WTC11 (cell line): ENCODE measurements around the gene PHKG2. TPM values are rescaled to one million over a fixed set of nuclear protein-coding genes. Genes with fewer than 3 reads are reported as not detected.

ENCODE experiments used
- ATAC-seq: fragments of 200-7000 bp; cut with Tn5 transposase; 2 replicates; pipeline ENCODE4 v1.10.0; 2021; ENCODE audit warnings: mild to moderate bottlenecking, moderate library complexity
- CTCF ChIA-PET: fragments of 300-600 bp; sonication (Branson Sonifier 250); formaldehyde crosslinking; loops from one replicate; lab custom pipeline; 2021; ENCODE audit warnings: antibody characterized with exemption; lab: Charles Lee
- POLR2A ChIA-PET: fragments of 350-600 bp; sonication (Branson Sonifier 250); formaldehyde crosslinking; loops from one replicate; lab custom pipeline; 2021; ENCODE audit warnings: antibody characterized with exemption; lab: Charles Lee
- DNase-seq: peaks from one replicate; pipeline ENCODE4 v3.0.0; 2021; ENCODE audit warnings: low spot score
- H3K27ac Mint-ChIP-seq: 2 replicates; pipeline ENCODE4 v1.8.0; 2021; ENCODE audit warnings: mixed read lengths
- H3K27me3 Mint-ChIP-seq: 2 replicates; pipeline ENCODE4 v1.8.0; 2021; ENCODE audit warnings: low read depth, mild to moderate bottlenecking, moderate library complexity, mixed read lengths
- H3K36me3 Mint-ChIP-seq: 2 replicates; pipeline ENCODE4 v1.8.0; 2021; ENCODE audit warnings: mixed read lengths
- H3K4me1 Mint-ChIP-seq: 2 replicates; pipeline ENCODE4 v1.8.0; 2022; ENCODE audit warnings: mixed read lengths
- H3K4me3 Mint-ChIP-seq: 2 replicates; pipeline ENCODE4 v1.8.0; 2021; ENCODE audit warnings: mild to moderate bottlenecking, moderate library complexity, mixed read lengths
- H3K9me3 Mint-ChIP-seq: 2 replicates; pipeline ENCODE4 v1.8.0; 2021; ENCODE audit warnings: mixed read lengths
- ARID4B ChIP-seq: sonication (generic); formaldehyde crosslinking; IDR thresholded peaks from 2 replicates; pipeline ENCODE4 v1.8.0; 2023; ENCODE audit warnings: missing genetic modification reagents, mild to moderate bottlenecking, borderline replicate concordance
- CREM ChIP-seq: sonication (generic); formaldehyde crosslinking; IDR thresholded peaks from 2 replicates; pipeline ENCODE4 v1.8.1; 2022; ENCODE audit warnings: mild to moderate bottlenecking, missing genetic modification reagents, moderate library complexity
- E2F1 ChIP-seq: sonication (generic); formaldehyde crosslinking; IDR thresholded peaks from 2 replicates; pipeline ENCODE4 v1.8.0; 2022; ENCODE audit warnings: mild to moderate bottlenecking, missing genetic modification reagents
- EMX1 ChIP-seq: fragments of 250-450 bp; sonication (Bioruptor Pico); IDR thresholded peaks from 2 replicates; pipeline ENCODE4 v1.8.0; 2021; ENCODE audit warnings: mild to moderate bottlenecking
- ETV6 ChIP-seq: sonication (generic); formaldehyde crosslinking; IDR thresholded peaks from 2 replicates; pipeline ENCODE4 v1.8.1; 2022; ENCODE audit warnings: mild to moderate bottlenecking, missing genetic modification reagents
- FOXK1 ChIP-seq: sonication (generic); formaldehyde crosslinking; IDR thresholded peaks from 2 replicates; pipeline ENCODE4 v1.8.0; 2022; ENCODE audit warnings: mild to moderate bottlenecking, moderate library complexity, missing genetic modification reagents
- FOXP4 ChIP-seq: sonication (generic); formaldehyde crosslinking; IDR thresholded peaks from 2 replicates; pipeline ENCODE4 v1.8.0; 2022; ENCODE audit warnings: mild to moderate bottlenecking, missing genetic modification reagents
- GRHL2 ChIP-seq: fragments of 250-450 bp; sonication (Bioruptor Pico); IDR thresholded peaks from 2 replicates; pipeline ENCODE4 v1.8.0; 2022; ENCODE audit warnings: mild to moderate bottlenecking, moderate library complexity; ENCODE audit not compliant: insufficient replicate concordance, severe bottlenecking
- MAX ChIP-seq: sonication (generic); formaldehyde crosslinking; IDR thresholded peaks from 2 replicates; pipeline ENCODE4 v1.8.0; 2022; ENCODE audit warnings: mild to moderate bottlenecking, missing genetic modification reagents
- NR1H2 ChIP-seq: sonication (generic); formaldehyde crosslinking; IDR thresholded peaks from 2 replicates; pipeline ENCODE4 v1.9.0; 2021; ENCODE audit warnings: mild to moderate bottlenecking, moderate library complexity, missing genetic modification reagents
- RORB ChIP-seq: fragments of 250-450 bp; sonication (Bioruptor Pico); IDR thresholded peaks from 2 replicates; pipeline ENCODE4 v1.9.0; 2021; ENCODE audit warnings: mild to moderate bottlenecking
- SMAD4 ChIP-seq: sonication (generic); formaldehyde crosslinking; IDR thresholded peaks from 2 replicates; pipeline ENCODE4 v1.8.0; 2022; ENCODE audit warnings: mild to moderate bottlenecking, missing genetic modification reagents
- TP53 ChIP-seq: sonication (generic); formaldehyde crosslinking; IDR thresholded peaks from 2 replicates; pipeline ENCODE4 v1.8.1; 2023; ENCODE audit warnings: mild to moderate bottlenecking, missing genetic modification reagents
- ZNF121 ChIP-seq: sonication (generic); formaldehyde crosslinking; IDR thresholded peaks from 2 replicates; pipeline ENCODE4 v1.8.0; 2023; ENCODE audit warnings: missing genetic modification reagents
- ZNF416 ChIP-seq: fragments of 250-450 bp; sonication (Bioruptor Pico); IDR thresholded peaks from 2 replicates; pipeline ENCODE4 v1.9.0; 2021; ENCODE audit warnings: mild to moderate bottlenecking, inconsistent platforms
- total RNA-seq: library from RNA; stranded (reverse); gene quantifications from 3 replicates; pipeline ENCODE4 v1.2.3, GENCODE V29; 2021
- TF ChIP-seq, protein P1 (sequence below): sonication (generic); formaldehyde crosslinking; conservative IDR thresholded peaks from 2 replicates; pipeline ENCODE4 v1.8.1; 2023; ENCODE audit warnings: mild to moderate bottlenecking, low read depth, missing genetic modification reagents, moderate library complexity
- TF ChIP-seq, protein P2 (sequence below): sonication (generic); formaldehyde crosslinking; IDR thresholded peaks from 2 replicates; pipeline ENCODE4 v1.8.1; 2023; ENCODE audit warnings: mild to moderate bottlenecking, missing genetic modification reagents, moderate library complexity
- TF ChIP-seq, protein P3 (sequence below): sonication (generic); formaldehyde crosslinking; IDR thresholded peaks from 2 replicates; pipeline ENCODE4 v1.8.0; 2022; ENCODE audit warnings: mild to moderate bottlenecking, missing genetic modification reagents

The PHKG2 gene
- total RNA-seq, 1 experiment from 2014 or later = 50.5 TPM

DNA sequence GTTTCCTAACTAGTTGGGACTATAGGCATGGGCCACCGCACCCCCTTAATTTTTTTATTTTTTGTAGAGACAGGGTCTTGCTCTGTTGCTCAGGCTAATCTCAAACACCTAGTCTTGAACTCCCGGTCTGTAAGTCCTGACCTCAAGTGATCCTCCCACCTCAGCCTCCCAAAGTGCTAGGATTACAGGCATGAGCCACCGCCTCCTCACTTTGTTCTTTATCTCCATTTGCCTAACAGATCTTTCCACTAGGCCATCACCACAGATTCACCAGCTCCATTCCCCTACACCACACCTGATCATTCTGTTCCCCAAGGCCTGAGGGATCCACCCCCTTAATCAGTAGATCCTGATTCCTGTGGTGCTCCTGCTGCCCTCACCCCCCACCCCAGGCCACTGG is 46.4 kb downstream of the PHKG2 start (continued):
- TF ChIP-seq, protein P1, sequence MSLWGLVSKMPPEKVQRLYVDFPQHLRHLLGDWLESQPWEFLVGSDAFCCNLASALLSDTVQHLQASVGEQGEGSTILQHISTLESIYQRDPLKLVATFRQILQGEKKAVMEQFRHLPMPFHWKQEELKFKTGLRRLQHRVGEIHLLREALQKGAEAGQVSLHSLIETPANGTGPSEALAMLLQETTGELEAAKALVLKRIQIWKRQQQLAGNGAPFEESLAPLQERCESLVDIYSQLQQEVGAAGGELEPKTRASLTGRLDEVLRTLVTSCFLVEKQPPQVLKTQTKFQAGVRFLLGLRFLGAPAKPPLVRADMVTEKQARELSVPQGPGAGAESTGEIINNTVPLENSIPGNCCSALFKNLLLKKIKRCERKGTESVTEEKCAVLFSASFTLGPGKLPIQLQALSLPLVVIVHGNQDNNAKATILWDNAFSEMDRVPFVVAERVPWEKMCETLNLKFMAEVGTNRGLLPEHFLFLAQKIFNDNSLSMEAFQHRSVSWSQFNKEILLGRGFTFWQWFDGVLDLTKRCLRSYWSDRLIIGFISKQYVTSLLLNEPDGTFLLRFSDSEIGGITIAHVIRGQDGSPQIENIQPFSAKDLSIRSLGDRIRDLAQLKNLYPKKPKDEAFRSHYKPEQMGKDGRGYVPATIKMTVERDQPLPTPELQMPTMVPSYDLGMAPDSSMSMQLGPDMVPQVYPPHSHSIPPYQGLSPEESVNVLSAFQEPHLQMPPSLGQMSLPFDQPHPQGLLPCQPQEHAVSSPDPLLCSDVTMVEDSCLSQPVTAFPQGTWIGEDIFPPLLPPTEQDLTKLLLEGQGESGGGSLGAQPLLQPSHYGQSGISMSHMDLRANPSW (CRISPR knock-in tag) = no peak
- TF ChIP-seq GRHL2 (CRISPR knock-in tag) (no peak), E2F1 (CRISPR knock-in tag) (no peak), ZNF416 (CRISPR knock-in tag) (no peak)
- TF ChIP-seq, protein P2, sequence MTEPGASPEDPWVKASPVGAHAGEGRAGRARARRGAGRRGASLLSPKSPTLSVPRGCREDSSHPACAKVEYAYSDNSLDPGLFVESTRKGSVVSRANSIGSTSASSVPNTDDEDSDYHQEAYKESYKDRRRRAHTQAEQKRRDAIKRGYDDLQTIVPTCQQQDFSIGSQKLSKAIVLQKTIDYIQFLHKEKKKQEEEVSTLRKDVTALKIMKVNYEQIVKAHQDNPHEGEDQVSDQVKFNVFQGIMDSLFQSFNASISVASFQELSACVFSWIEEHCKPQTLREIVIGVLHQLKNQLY (CRISPR knock-in tag) = no peak

DNA sequence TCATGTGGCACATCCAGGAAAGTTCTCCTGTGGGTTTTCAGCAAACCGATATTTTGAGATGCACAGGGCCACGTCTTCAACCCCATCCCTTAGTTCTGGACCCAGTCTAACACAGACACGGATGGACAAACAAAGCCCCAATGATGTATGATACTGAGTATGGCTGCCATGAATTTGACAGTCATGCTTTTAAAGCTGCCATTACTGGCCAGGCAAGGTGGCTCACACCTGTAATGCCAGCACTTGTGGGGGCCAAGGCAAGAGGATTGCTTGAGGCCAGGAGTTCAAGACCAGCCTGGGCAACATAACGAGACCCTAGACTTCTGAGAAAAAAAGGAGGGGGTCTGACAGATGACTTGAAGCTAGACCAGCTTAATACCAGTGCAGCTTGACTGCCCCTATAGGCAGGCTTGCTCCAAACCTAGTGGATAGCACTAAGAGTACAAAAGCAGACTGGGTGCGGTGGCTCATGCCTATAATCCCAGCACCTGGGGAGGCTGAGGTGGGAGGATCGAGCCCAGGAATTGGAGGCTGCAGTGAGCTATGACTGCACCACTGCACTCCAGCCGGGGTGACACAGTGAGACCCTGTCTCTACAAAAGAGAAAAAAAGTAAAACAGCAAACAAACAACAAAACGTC is 49.6 kb downstream of the PHKG2 start:
- peaks cover 39% of the 10 kb centered on the region for H3K27me3 Mint-ChIP-seq

More for the DNA sequence above, 49.6 kb downstream of the PHKG2 start:
- Mint-ChIP-seq H3K4me1 (0 out of 2 replicates have a peak, but pooled peaks cover 4% of the 10 kb centered on the region), H3K27ac (no peak overlapping the region), H3K36me3 (no peaks in the 10 kb centered on the region), H3K9me3 (no peaks in the 10 kb centered on the region), H3K4me3 (no peak overlapping the region)
- DNase-seq (no peak), ATAC-seq (peak; percentile 90)
- ChIA-PET CTCF (interaction anchor here (1.0 to 3.6 kb wide), 5 partner anchors 16 to 104 kb away, joined by 3 to 15 read pairs (median 4); no protein-coding TSS in a partner anchor), POLR2A (interaction anchor here (1.5 kb wide), 1 partner anchor 22 kb away, joined by 3 read pairs; no protein-coding TSS in a partner anchor)
- no peak for TF ChIP-seq MAX (CRISPR knock-in tag)
- TF ChIP-seq ETV6 (CRISPR knock-in tag) = no peak
- no peak for TF ChIP-seq FOXP4
- TF ChIP-seq CREM (CRISPR knock-in tag) = no peak
- TF ChIP-seq NR1H2 (CRISPR knock-in tag) = no peak
- TF ChIP-seq RORB (CRISPR knock-in tag) = no peak
- TF ChIP-seq ARID4B = no peak
- TF ChIP-seq SMAD4 = no peak
- TF ChIP-seq FOXK1 (CRISPR knock-in tag) = no peak
- TF ChIP-seq EMX1 (CRISPR knock-in tag) = no peak
- TF ChIP-seq ZNF121 (CRISPR knock-in tag) = no peak
- TF ChIP-seq TP53 (CRISPR knock-in tag) = no peak
- TF ChIP-seq, protein P3, sequence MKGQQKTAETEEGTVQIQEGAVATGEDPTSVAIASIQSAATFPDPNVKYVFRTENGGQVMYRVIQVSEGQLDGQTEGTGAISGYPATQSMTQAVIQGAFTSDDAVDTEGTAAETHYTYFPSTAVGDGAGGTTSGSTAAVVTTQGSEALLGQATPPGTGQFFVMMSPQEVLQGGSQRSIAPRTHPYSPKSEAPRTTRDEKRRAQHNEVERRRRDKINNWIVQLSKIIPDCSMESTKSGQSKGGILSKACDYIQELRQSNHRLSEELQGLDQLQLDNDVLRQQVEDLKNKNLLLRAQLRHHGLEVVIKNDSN (CRISPR knock-in tag) = no peak
